ENCODE data around the gene PCYT1A.

GRCh38 chr3:196335503-196335948 lies 48.0 kb upstream of the PCYT1A start:
- TF ChIP-seq CTCF (IDR thresholded peaks at IDR 0.05) (no peak), EZH2 (IDR thresholded peaks at IDR 0.05; ENCODE audit: borderline replicate concordance, insufficient read depth, low read depth, low read length, poor library complexity, severe bottlenecking) (no peak)

Data from B cell (primary cell).